Calu3 (cell line): ENCODE results near the gene CELF4. TPM values are rescaled to one million over a fixed set of nuclear protein-coding genes. Genes with fewer than 3 reads are reported as not detected.

ENCODE experiments used
- BruUV-seq: library from RNA; stranded (reverse); fragments of 400-500 nt; replicated peaks from 2 replicates; lab custom pipeline; 2021; lab: Mats Ljungman, UMichigan
- CTCF ChIA-PET: fragments of 300-600 bp; sonication (Branson Sonifier 250); formaldehyde crosslinking; loops from one replicate; lab custom pipeline; 2022; ENCODE audit warnings: antibody characterized with exemption; lab: Charles Lee
- DNase-seq: peaks from one replicate; pipeline ENCODE4 v3.0.0; 2022
- H3K27ac Mint-ChIP-seq: one replicate; pipeline ENCODE4 v1.8.0; 2022; ENCODE audit warnings: mixed read lengths; ENCODE audit not compliant: unreplicated experiment
- H3K27me3 Mint-ChIP-seq: one replicate; pipeline ENCODE4 v1.8.0; 2022; ENCODE audit warnings: mixed read lengths; ENCODE audit not compliant: unreplicated experiment
- H3K36me3 Mint-ChIP-seq: one replicate; pipeline ENCODE4 v1.8.0; 2022; ENCODE audit warnings: mild to moderate bottlenecking, moderate library complexity, mixed read lengths; ENCODE audit not compliant: insufficient read depth, unreplicated experiment
- H3K4me1 Mint-ChIP-seq: one replicate; pipeline ENCODE4 v1.8.0; 2022; ENCODE audit warnings: mild to moderate bottlenecking, low read depth, mixed read lengths; ENCODE audit not compliant: unreplicated experiment
- H3K4me3 Mint-ChIP-seq: one replicate; pipeline ENCODE4 v1.8.0; 2022; ENCODE audit warnings: mild to moderate bottlenecking, low read depth, moderate library complexity, mixed read lengths; ENCODE audit not compliant: unreplicated experiment
- H3K9me3 Mint-ChIP-seq: one replicate; pipeline ENCODE4 v1.8.0; 2022; ENCODE audit warnings: low read depth, mixed read lengths; ENCODE audit not compliant: unreplicated experiment
- intact Hi-C: fragments of 100-400 bp; cut with micrococcal nuclease; formaldehyde crosslinking; loops from one replicate; pipeline ENCODE4 v1.10.0; 2022; ENCODE audit not compliant: unreplicated experiment
- total RNA-seq: library from RNA; stranded (reverse); gene quantifications from 2 replicates; pipeline ENCODE4 v1.2.3, GENCODE V29; 2022
- TF ChIP-seq, protein P1 (sequence below): fragments of 200-600 bp; IDR thresholded peaks from one replicate; pipeline ENCODE4 v1.8.0; 2022; ENCODE audit warnings: antibody characterized with exemption; ENCODE audit not compliant: unreplicated experiment

The CELF4 gene
- total RNA-seq, 1 experiment from 2014 or later: 7.8 TPM

DNA sequence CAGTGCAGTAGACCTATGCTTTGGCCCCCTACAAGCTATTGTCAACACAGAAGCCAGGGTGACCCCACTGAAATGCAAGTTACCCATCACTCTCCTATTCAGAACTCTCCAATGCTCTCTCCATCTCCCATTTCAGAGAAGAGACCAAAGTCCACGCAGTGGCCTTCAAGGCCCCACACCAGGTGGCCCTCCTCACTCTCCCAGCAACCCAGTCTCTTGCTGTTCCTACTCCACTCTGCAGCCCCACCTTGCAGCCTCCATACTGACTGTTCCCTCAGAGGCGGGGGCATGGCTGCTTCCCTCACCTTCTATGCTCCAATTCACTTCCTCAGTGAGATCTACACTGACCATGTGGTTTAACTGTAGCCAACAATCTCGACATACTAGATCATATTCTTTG lies 313.3 kb downstream of the CELF4 start:
- CTCF ChIA-PET: interaction anchor here (1.4 kb wide), 1 partner anchor 233 kb away, joined by 4 read pairs; no protein-coding TSS in a partner anchor
- H3K36me3 Mint-ChIP-seq: peaks cover 30% of the 10 kb centered on the region
- TF ChIP-seq, protein P1, sequence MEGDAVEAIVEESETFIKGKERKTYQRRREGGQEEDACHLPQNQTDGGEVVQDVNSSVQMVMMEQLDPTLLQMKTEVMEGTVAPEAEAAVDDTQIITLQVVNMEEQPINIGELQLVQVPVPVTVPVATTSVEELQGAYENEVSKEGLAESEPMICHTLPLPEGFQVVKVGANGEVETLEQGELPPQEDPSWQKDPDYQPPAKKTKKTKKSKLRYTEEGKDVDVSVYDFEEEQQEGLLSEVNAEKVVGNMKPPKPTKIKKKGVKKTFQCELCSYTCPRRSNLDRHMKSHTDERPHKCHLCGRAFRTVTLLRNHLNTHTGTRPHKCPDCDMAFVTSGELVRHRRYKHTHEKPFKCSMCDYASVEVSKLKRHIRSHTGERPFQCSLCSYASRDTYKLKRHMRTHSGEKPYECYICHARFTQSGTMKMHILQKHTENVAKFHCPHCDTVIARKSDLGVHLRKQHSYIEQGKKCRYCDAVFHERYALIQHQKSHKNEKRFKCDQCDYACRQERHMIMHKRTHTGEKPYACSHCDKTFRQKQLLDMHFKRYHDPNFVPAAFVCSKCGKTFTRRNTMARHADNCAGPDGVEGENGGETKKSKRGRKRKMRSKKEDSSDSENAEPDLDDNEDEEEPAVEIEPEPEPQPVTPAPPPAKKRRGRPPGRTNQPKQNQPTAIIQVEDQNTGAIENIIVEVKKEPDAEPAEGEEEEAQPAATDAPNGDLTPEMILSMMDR: no peak
- intact Hi-C loops: loop anchor here (5.0 to 10.0 kb wide), 3 partner anchors 75 to 418 kb away; no protein-coding TSS in a partner anchor
- H3K4me3 Mint-ChIP-seq: peak overlapping the region; percentile 74
- H3K9me3 Mint-ChIP-seq: no peaks in the 10 kb centered on the region
- peaks cover 12% of the 10 kb centered on the region for H3K27me3 Mint-ChIP-seq
- H3K4me1 Mint-ChIP-seq: peaks cover 46% of the 10 kb centered on the region
- no peak for DNase-seq
- no peak overlapping the region for H3K27ac Mint-ChIP-seq
- no TSS peak for BruUV-seq

DNA sequence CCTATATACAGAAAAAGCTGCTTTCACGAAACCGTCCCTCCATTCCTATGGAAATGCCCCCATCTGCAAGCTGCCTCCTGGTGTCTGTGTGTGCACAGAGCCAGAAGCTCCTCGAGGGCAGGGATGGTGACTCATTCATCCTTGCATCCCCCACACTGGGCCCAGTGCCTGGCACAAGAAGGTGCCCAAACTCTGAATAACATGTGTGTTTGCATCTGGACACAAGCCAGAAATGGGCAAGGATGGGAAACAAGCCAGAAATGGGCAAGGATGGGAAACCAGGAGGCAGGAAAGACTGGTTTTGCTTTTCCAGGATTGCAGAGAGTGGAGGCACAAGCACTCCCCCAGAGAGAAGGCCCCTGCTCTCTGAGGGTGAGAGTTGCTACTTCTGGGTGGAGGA lies 313.9 kb downstream of the CELF4 start:
- Mint-ChIP-seq H3K36me3 (peaks cover 30% of the 10 kb centered on the region), H3K4me1 (peaks cover 46% of the 10 kb centered on the region), H3K27ac (peak overlapping the region; percentile 43), H3K9me3 (no peaks in the 10 kb centered on the region), H3K4me3 (peak overlapping the region; percentile 74), H3K27me3 (peaks cover 5% of the 10 kb centered on the region)
- CTCF ChIA-PET: no interaction called here
- TF ChIP-seq, protein P1: no peak
- intact Hi-C loops: loop anchor here (5.0 to 10.0 kb wide), 3 partner anchors 74 to 417 kb away; no protein-coding TSS in a partner anchor
- TSS peak; percentile 40 for BruUV-seq
- peak; percentile 47 for DNase-seq

DNA sequence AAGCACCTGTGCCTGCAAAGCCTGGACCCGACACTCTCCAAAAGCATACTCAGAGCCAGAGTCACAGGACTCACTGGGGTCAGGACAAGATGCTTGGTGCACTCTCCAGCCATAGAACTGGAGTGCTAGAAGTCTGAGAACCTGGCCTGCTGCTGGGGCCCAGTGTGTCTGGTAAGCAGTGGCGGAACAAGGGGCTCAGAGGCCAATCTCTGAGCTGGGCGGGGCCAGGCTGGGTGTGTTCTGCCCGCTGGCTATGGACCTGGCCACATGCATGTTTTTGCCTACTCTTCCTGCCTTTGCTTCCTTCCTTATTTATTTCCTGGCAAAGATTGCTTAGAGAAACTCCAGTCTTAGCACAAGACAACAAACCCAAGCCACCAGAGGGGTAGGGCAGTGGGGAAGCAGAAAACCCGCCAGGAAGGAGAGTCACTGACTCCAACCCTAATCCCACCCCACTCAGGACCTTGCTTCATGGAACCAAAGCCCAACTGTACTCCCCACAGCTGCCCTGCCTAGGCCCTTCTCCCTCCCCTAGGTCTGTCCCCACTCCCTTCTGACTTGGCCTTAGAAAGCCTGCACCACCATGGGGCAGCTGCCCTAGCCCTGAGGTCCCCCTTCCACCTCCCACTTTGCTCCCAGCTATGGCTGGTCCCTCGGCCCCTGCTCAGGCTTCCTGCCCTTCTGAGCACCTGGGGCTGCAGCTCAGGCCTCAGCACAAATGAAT lies 315.5 kb downstream of the CELF4 start:
- Mint-ChIP-seq H3K4me1 (peaks cover 46% of the 10 kb centered on the region), H3K9me3 (no peaks in the 10 kb centered on the region), H3K27ac (no peak overlapping the region), H3K27me3 (no peaks in the 10 kb centered on the region), H3K36me3 (peaks cover 30% of the 10 kb centered on the region), H3K4me3 (no peak overlapping the region)
- TF ChIP-seq, protein P1: no peak
- BruUV-seq: no TSS peak
- DNase-seq: no peak
- intact Hi-C loops: loop anchor here (5.0 to 10.0 kb wide), 3 partner anchors 73 to 415 kb away; no protein-coding TSS in a partner anchor
- CTCF ChIA-PET: no interaction called here

DNA sequence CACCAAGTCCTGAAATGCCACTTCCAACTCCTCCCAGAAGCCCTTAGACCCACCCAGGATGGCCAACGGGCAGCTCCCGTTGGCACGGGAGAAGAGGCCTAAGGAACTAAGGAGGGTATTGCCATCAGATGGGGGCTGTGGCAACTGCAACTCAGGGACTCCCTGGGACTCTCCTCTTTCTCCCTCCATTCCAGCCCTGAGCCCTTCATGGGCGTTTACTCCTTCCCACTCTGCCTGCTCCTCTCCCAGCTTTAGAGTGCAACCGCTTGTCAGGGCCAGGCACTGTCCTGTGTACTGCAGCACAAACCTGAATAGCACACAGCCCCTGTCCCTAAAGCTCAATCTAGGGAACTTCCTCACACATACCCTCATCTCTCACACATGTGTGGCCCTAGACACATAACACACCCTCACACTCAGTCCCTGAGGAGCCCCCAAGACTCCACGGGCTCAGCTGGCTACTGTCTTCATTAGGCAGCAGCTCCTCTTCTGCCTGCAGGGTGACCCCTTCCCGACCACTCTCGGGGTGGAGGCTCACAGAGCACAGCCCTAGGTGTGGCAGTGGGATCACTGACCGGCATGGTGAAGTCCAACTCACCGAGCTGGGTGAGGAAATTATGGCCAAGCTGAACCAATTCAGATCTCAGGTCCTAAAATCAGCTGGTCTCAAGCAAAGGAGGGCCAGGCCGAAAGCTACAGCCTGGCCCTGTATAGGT lies 316.3 kb downstream of the CELF4 start:
- no peak overlapping the region for H3K27ac Mint-ChIP-seq
- peaks cover 25% of the 10 kb centered on the region for H3K36me3 Mint-ChIP-seq
- CTCF ChIA-PET: no interaction called here

More for the DNA sequence above, 316.3 kb downstream of the CELF4 start:
- TF ChIP-seq, protein P1: no peak
- peaks cover 46% of the 10 kb centered on the region for H3K4me1 Mint-ChIP-seq
- no peaks in the 10 kb centered on the region for H3K27me3 Mint-ChIP-seq
- DNase-seq: no peak
- BruUV-seq: no TSS peak
- H3K9me3 Mint-ChIP-seq: no peaks in the 10 kb centered on the region
- no peak overlapping the region for H3K4me3 Mint-ChIP-seq
- intact Hi-C loops: no loop called here
